ENCODE results near the gene RAB11FIP4.
"Not testable (repeated sequence)": the region's sequence is repeated elsewhere in the genome, so short reads cannot be mapped to it uniquely, and the experiment has no call there.

RAB11FIP4 gene

DNA sequence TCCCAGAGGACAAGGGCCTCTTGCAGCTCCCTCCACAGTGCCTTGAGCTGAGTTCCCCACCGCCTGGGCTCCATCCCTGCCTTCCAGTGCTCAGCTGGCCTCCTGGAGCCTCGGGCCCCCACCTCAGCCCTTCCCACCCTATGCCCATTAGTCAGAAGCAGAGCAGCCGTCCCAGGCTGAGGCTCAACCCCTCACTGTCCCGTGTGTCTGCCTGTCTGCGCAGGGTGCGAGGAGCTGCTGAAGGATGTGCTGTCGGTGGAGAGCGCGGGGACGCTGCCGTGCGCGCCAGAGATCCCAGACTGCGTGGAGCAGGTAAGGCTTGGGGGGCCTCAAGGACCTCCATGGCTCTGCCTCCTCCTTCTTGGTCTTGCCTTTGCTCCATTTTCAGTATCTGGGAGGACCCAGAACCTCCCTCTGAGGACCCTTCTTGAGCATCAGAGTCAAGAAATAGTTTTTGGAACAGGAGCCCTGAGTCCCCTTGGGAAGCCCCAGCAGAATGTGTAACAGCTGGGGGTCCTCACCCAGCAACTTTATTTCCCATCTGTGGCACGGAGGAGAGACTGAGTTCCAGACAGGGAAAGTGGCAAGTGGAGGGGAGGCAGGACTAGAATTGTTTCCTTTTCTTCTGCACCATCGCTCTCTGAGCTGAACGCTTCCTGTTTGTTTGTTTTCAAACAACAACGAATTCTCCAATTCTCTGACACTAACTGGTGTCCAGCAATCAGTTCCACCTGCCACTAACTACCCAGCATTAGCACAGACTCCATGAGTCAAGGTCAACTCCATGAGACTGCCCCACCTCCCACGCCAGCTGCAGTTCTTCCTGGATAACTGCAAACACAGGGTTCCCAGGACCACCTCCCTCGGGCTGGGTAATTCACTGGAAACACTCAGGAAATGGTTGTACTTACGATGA is 42.6 kb downstream of the RAB11FIP4 start:
- DNase-seq = no peak

DNA sequence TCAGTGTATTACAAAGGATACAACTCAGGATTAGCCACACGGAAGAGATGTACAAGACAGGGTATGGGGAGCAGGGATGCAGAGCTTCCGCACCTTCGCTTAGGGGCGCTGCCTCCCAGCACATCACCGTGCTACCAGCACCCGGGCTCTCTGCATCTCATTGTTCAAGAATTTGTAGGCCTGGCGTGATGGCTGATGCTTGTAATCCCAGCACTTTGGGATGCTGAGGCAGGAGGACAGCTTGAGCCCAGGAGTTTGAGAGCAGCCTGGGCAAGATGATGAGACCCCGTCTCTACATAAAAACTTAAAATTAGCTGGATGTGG is 43.2 kb downstream of the RAB11FIP4 start:
- no peak for DNase-seq

DNA sequence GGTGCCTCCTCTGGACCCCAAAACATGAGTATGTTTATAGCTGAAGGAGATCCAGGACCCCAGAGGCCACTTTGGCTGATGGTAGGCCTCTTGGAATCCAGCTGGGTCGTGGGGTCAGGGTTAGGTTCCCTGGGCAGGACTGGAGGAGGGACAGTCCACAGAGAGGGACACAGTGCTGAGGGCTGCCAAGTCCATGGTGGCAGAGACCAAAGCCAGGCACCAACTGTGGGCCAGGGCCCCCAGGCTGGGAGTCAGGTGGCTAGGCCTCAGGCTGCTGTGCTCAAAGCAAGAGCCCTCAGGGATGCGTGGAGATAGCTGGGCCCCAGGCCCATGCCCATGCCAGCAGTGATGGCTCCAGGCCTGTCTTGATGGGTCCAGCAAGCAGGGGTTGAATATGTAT is 44.1 kb downstream of the RAB11FIP4 start:
- no peak for DNase-seq

DNA sequence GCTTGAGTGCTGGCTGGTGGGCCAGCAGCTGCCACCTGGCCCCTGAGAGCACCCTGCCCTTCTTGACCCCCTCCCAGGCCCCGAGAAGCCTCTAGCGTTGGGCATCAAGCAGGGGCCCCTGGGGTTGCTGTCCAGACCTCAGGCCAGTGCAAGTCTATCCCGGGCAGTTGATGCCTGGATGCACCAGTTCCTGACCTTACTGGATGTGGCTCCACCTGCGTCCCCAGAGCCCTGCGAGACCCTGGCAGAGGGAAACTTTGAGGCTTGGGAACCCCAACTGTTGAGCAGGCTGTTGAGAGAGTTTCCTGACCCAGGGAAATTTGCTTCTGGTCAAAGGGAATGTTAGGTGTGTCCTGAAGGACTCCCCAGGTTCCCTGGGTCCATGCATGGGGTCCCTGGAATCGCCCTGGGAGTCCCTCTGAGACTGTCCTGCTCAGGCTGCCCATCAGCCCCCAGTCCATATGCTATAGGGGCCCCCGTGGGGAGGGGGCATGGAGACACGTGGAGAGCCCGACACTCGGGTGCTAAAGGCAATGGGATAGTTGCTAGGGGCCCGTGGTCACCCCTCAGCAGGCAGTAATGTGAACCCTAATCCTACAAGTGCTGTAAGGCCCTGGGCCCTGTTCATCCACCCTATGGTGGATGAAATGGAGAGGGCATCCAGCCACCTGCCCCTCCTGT is 46.4 kb downstream of the RAB11FIP4 start:
- DNase-seq = no peak

DNA sequence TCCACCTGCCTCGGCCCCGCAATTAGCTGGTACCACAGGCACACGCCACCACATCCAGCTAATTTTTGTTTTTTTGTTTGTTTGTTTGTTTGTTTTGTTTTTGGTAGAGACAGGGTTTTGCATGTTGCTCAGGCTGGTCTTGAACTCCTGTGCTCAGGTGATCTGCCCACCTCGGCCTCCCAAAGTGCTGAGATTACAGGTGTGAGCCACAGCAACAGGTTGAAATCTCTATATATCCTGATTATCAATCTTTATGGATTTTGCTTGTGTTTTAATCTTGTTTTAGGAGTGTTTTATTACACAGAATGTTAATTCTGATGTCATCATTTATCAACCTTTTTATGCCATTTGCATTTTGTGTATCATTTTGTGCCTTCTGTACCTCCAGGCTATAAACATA is 48.2 kb downstream of the RAB11FIP4 start:
- DNase-seq = no peak

DNA sequence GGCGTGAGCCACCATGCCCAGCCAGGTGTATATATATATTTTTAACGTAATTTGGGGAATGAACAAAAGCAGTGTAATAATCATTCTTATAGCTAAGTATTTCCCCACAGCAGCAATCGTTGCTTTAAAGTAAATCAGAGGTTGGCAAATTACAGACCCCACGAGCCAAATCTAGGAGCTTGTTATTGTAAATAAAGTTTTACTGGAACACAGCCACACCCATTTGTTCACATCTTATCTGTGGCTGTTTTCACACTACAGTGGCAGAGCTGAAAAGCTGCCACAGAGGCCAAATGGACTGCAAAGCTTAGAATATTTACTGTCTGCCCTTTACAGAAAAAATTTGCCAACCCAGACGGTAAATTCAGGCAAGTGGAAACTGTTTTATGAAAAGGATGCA is 50.8 kb downstream of the RAB11FIP4 start:
- DNase-seq = no peak

DNA sequence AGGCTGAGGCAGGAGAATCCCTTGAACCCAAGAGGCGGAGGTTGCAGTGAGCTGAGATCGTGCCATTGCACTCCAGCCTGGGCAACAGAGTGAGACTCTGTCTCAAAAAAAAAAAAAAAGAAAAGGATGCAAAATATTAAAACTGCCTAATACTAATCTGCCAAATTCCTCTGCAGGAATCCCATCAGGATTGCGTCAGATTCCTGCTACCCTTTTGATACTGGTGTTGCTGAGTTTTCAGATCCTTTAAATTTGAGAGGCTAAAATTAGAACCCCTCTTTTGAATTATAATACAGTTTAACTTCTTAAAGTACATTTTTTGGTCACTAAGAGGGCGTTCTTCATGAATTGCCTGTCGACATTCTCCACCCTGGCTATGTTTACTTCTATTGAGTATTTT is 51.4 kb downstream of the RAB11FIP4 start:
- not testable (repeated sequence) for DNase-seq

DNA sequence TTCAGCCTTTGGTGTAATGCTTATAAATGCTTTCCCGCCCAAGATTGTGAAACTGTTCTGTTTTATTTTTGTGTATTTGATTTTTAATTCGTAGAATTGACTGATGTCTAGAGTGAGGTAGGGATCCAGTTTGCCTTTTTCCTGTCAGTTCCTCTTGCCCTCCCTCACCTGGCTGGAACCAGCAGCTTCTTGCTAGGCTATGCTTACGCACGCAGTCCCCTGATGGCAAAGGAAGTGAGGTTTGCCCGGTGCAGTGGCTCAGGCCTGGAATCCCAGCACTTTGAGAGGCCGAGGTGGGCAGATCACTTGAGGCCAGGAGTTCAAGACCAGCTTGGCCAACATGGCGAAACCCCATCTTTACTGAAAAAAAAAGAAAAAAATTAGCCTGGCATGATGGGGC is 51.9 kb downstream of the RAB11FIP4 start:
- no peak for DNase-seq

DNA sequence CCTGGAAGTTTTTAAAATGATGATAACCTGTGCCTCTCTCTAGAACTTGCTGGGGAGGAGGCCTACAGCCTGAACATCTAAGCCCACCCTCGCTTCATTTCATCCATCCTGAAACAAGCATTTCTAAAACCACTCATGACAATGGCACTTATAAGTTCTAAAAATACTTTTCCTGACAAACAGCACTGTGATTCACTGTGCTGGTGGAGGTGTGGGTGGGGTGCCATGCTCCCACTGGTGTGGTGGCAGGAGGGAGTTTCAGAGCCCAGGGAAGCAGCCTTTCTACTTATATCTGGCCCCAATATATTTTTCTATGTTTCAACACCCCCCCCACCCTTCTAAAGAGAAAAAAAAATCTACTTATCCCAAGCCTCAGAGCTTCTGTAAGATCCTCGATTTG is 52.6 kb downstream of the RAB11FIP4 start:
- no peak for DNase-seq

DNA sequence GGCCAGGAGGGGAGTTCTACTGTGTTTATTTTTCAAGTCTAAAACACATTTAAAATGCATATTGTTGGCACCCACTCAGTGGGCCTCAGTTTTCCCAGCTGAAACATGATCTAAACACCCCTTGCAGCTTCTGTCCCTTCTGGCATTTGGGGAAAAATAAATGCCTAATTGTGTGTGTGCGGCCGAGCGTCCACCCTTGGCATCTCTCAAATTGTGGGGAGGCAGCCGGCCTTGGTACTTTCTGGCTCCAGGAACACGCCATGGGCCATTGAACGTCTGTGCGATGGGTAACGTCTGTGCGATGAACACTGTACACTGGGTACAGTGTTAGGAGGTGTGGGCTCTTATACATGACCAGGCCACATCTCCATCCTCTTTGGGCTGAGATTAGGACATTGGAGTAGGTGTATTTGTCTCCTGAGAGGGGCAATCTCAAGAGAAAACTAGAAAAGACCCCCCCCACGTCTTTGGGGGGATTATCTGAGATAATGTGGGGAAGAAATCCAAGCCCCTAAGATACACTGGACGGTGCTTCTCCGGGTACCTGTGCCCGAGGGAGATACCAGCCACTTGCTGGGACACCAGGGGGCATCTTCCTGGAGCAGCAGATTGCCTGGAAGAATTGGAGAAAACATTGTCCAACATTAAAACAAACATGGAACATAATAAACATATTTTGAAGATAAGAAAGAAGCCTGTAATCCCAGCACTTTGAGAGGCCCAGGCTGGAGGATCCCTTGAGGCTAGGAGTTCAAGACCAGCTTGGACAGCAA is 54.9 kb downstream of the RAB11FIP4 start:
- DNase-seq = no peak

DNA sequence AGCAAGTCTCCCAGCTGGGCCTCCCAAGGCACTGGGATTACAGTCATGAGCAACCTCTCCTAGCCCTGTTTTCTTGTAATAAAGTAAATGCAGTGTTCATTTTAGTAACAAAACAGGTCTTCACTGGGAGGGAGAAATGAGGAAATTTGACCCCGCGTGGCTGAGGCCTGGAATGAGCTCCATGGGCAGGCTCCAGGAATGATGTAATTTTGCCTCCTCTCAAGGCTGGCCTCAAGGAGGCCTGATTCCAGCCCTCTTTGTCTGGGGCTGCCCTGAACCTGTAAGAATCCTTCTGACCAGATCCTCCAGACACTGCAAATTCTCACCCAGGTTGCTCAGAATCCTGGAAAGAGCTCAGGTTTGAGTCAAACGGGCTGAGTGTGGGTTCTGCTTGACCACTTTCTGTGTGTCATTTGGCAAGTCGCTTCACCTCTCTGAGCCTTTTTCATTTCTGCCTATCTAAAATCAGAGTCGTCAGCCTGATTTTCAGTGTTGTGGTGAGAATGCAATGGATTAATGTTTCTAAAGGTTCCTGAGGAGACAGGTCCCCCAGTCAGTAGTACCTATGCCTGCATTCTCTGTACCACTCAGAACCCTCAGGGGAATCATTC is 57.1 kb downstream of the RAB11FIP4 start:
- no peak for DNase-seq

DNA sequence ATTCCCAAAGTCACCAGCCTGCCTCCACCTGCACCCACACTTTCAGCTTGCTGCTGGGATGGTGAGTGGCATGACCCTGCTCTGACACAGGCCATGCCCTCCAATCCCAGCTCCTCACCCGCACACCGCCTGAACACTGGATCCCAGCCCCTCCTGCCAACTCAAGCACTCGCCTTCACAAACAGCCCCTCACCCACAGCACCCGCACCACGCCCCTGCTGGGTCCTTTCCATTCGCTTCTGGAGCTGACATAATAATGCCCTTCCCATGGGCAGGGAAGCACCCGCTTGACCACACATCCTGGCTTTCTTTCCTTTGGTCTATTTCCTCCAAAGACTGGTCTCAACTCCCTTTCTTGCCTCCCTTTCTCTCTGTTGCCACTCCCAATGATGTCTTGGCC is 57.6 kb downstream of the RAB11FIP4 start:
- DNase-seq = no peak

DNA sequence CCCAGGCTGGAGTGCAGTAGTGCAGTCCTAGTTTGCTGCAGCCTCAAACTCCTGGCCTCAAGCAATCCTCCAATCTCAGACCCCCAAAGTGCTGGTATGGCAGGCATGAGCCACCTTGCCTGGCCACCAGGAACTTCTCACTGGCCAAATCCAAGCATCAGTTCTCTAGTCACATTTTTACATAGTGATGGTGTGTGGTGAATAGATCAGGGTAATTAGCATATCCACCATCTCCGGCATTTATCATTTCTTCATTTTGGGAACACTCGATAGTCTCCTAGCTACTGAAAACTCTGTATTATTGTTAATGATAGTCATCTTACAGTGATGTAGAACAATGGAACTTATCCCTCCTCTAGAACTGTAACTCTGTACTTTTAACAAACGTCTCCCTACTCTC is 58.3 kb downstream of the RAB11FIP4 start:
- no peak for DNase-seq

DNA sequence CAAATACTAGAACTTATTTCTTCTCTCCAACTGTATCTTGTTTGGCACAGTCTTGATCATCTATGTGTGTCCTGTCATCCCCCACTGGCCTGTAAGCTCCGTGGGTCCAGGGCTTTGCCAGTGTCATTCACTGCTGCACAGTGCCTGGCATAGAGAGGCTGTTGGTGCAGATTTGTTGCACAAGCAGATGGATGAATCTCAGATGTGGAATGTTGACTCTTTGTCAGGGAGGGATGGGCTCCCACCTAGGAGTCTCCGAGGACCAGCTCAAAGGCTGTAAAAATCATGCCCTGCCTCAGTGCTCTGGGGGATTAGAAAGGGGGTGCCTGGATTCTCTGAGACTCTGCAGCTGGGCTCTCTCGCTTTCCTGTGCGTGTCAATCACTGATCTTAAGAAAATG is 60.6 kb downstream of the RAB11FIP4 start:
- DNase-seq = no peak

DNA sequence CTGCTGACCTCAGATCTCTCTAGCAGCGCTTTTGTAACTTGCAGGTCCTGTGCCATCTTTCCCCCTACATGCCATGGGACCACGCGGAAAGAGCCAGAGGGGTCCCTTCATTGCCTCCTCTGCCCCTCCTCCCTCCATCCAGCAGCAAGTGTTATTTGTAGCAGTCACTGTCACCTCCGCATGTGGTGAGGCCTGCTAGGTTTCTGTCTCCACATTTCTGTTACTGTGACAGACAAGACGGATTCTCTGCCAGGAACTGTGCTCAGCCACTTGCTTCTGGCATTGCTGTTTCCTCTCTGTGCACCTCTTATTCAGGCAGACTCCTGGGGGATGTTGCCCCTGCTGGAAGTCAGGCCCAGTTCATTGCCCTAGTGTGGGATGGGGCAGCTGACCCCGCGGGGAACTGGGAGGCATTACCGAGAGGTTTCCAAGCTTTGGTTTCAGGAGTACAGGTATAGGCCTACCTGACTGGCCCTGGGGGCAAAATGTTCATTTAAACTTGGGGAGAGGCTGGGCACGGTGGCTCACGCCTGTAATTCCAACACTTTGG is 61.2 kb downstream of the RAB11FIP4 start:
- DNase-seq = no peak

DNA sequence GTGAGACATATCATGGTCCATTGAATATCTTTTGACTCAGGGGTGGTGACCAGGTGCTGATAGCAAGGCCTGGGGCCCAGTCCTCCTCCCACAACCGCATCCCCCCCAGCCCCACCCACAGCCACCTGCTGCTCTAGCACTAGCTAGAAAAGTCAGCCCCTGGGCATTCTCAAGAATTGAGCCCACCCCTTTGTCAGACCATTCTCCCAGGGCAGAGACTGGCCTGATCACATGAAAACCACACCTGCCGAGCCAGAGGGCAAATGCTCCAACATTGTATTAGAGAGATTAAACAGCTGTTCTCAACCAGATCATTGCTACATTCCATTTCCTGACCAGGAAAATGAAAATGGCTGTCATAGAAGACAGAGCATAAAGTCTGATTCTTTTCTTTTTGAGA is 62.4 kb downstream of the RAB11FIP4 start:
- no peak for DNase-seq

DNA sequence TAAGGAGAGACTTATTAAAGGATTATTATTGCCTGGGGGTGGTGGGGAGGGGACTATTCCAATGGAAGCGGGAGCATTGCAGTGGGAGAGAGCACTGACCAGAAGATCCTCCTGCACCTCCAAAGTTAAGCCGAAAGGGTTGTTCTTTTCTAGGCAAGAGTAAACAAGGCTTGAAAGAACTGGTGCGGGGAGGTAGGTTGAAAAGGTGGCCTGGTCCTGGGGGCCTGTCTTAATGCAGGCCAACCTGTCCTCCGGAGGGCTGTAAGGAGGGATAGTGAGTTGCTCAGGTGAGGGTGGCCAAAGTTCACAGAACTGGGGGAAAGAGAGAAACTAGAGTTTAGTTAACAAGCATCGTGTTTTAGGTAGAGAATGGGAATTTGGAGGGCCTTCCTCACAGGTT is 65.3 kb downstream of the RAB11FIP4 start:
- no peak for DNase-seq

DNA sequence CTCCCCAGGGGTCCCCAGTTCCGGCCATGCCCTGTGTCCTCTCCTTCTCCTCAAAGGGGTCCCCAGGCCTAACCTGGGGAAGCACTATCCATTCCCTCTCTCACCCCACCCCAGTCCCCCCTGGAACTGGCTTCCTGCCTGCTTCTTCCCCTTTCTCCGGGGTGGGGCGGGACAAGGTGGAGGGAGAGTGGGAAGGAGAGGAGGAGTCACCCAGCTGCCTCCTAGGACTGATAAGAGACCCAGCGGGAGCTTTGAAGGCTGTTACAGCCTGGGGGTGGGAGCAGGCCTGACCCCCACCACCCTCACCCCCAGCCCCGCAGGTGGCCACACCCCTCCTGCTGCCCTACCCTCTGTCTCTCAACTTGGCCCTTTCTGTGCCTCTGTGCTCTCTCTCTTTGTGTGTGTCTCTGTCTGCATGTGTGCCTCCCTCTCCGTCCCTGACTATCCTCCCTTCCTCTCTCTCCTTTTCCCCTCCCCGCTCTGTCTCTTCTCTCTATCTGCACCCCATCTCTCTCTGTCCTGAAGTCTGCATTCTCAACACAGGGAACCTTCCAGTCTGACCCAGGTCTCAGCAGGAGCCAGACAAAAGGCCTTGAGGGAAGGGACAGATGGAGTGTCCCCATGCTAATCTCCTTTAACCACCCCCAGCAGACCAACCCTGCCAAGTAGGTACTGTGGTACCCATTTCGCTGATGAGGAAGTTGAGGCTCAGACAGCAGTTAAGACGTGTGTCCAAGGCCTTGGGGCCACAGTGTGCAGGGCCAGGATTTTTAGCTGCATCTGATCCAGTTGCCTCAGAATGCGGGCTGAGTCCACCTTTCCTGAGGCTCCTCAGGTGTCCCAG is 66.1 kb downstream of the RAB11FIP4 start:
- DNase-seq = no peak

DNA sequence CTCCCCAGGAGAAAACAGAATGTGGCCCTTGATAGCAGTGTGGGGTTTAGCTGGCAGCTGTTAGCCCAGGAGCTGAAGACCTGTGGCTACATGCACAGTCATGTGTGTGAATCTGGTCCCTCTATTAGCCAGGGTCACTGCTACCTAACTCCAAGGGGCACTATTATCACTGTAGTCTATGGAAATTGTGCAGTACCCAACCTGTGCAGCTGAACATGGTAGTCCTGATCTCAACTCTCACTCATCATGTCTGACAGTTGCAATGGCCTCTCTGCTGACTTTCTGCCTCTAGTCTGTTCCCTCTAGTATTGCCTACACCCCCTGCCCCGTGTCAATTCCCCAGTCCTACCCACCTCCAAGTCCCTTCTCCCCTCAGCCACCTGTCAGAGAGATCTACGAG is 67.4 kb downstream of the RAB11FIP4 start:
- DNase-seq = no peak

DNA sequence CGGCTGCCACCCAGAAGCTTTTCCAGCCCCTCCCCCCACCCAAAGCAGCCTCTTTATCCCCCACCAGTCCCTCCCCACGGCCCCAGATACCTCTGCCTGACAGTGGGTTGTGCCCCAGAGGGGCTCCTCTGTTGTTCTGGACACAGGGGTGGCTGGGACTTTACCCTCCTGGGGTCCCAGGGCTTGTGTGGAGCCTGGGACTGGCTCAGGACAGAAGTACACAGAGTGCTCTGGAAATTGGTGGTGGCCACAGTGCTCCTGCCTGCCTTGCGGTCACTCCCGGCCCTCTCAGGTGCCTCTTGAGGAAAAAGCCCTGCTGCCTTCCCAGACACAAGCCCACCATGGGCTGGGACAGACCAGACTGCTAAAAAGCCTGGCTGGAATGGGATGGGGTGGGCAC is 68.2 kb downstream of the RAB11FIP4 start:
- DNase-seq = no peak

DNA sequence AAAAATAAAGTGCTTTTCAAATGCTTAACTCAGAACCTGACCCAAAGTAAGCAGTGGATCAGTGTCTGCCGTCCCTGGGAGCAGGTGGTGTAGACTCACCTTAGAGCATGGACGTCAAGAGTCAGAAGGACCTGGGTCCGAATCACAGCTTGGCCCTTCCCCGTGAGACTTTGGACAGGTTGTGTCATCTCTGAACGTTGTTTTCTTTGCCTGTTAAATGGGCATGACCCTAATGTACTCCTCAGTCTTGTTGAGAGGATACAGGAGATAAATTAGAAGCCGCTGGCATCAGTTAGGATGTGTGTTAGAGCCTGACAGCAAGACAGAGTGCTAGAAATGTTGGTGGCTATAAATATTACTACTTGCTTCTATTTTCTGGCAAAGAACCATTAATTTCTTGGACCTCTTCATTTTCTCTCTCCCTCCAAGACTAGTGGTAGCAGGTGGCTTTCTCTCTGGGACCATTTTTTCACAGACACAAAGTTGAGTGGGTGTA is 68.8 kb downstream of the RAB11FIP4 start:
- DNase-seq = no peak

All from T1000 (cell line).